Pancreas (tissue), 10 donors: ENCODE measurements around the gene IL1R1. TPM values are rescaled to one million over a fixed set of nuclear protein-coding genes. Genes with fewer than 3 reads are reported as not detected.

Experiments
- ATAC-seq, 4 donors: fragments of 200-7000 bp; cut with Tn5 transposase; one replicate each; pipeline versions ENCODE4 v1.8.0 to v1.9.1; 2020; ENCODE audit warnings: mild to moderate bottlenecking in 4 of 4, moderate library complexity in 4 of 4
- DNase-seq, 6 donors: peaks; one replicate each; pipeline ENCODE4 v3.0.0-alpha.2; 2020
- FAIRE-seq: peaks from 2 replicates; lab custom pipeline; 2012; peaks lifted over from hg19 to GRCh38; lab: Jason Lieb, UNC
- H3K27ac ChIP-seq, 4 donors: fragments of 200-600 bp; sonication (generic); 1 replicate in 3 of 4; 2 replicates in 1 of 4; pipeline versions ENCODE4 v1.5.0 to v1.8.0; 2020
- H3K27me3 ChIP-seq, 4 donors: fragments of 200-600 bp; one replicate each; pipeline ENCODE4 v1.8.0; 2021
- H3K36me3 ChIP-seq, 3 donors: fragments of 200-600 bp; sonication (generic) in 1 of 3; one replicate each; pipeline versions ENCODE4 v1.5.0 to v1.8.0; 2020 to 2021
- H3K4me1 ChIP-seq, 3 donors: fragments of 200-600 bp; one replicate each; pipeline ENCODE4 v1.8.0; 2021
- H3K4me3 ChIP-seq, 4 donors: fragments of 200-600 bp; sonication (generic) in 2 of 4; one replicate each; pipeline versions ENCODE4 v1.5.0 to v1.8.0; 2020 to 2021
- H3K9me3 ChIP-seq, 4 donors: fragments of 200-600 bp; one replicate each; pipeline ENCODE4 v1.8.0; 2021
- WGBS, 2 donors: extraction: QIAGEN DNeasy Blood & Tissue Kit; methylation state at CpG; one replicate each; pipeline ENCODE4 v1.1.7; 2013; 5-methylcytosine and 5-hydroxymethylcytosine counted together
- intact Hi-C, 3 donors: fragments of 100-400 bp; cut with DNase I; formaldehyde crosslinking; loops; one replicate each; pipeline versions ENCODE4 v1.11.1 to v1.14.2; 2022
- polyA plus RNA-seq, 2 donors: library from polyadenylated mRNA; stranded (reverse); fragments of 200-250 nt; gene quantifications; one replicate each; pipeline ENCODE4 v1.2.3, GENCODE V29; 2013
- total RNA-seq, 6 donors: library from RNA; stranded (reverse); fragmentation: NEBNext Ultra II Directional in 4 of 6; extraction: Animal tissue kit (Norgen Biotek cat#: 25700) in 4 of 6; gene quantifications; one replicate each; pipeline versions ENCODE4 v1.2.1 to v1.2.4, GENCODE V29; 2021 to 2023
- TF ChIP-seq, protein P1 (sequence below), 4 donors: fragments of 200-600 bp; sonication (generic) in 3 of 4; IDR thresholded peaks; one replicate each; pipeline versions ENCODE4 v1.5.0 to v1.8.0; 2021; ENCODE audit warnings: antibody characterized with exemption in 4 of 4
- donor health status: healthy with polysubstance abuse.
- donor health status: DM: no; HTN: no; CAD: no; lungs with moderate emphysema.
- donor health status: DM: no; HTN: no; CAD: no.
- donor health status: control.
- donor health status: control.
- donor health status: Bipolar disorder and iron deficiency.
- donor health status: DM: yes; HTN: yes; CAD: no.
- donor health status: DM: no; HTN: no; CAD: no.
- donor health status: DM: no; HTN: no; CAD: no.
- donor health status: DM: yes; HTN: yes; CAD: no.

Gene IL1R1
- total and polyA plus RNA-seq, 8 donors: 17.1 to 74.5 (median 26.8) TPM

DNA sequence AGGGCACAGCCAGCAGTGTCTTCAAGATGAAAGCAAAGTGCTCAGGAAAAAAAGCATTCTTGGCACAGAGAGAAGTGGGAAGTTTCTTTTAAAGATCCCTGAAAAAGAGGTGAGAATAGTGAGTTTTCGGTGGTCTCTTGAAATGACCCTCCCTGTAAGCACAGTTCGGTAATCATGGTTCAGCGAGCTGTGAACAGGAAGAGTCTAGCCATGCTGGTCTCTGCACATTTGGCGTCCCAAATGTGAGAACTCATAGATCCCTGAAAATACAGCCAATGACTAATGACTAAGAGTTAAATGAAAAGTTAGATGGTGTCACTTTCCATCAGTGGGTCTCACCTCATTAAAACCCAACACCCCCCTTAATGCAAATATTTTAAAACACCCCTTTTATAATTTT, 3.4 kb downstream of the IL1R1 start:
- WGBS, 2 donors: 95 to 98% methylated on average over 4 of the region's 4 CpGs
- no peak overlapping the region for H3K27ac ChIP-seq
- no peak for ATAC-seq
- no peak overlapping the region for H3K4me3 ChIP-seq
- no peaks in the 10 kb centered on the region for H3K36me3 ChIP-seq
- no peaks in the 10 kb centered on the region for H3K27me3 ChIP-seq
- peaks cover 0 to 39% (median 14%) of the 10 kb centered on the region in 3 donors for H3K4me1 ChIP-seq
- no peaks in the 10 kb centered on the region for H3K9me3 ChIP-seq
- intact Hi-C loops: loop anchor here in 1 of 3 donors (10.0 kb wide), 1 partner anchor 121 kb away; no protein-coding TSS in a partner anchor
- FAIRE-seq: no peak
- DNase-seq: no peak
- TF ChIP-seq, protein P1, sequence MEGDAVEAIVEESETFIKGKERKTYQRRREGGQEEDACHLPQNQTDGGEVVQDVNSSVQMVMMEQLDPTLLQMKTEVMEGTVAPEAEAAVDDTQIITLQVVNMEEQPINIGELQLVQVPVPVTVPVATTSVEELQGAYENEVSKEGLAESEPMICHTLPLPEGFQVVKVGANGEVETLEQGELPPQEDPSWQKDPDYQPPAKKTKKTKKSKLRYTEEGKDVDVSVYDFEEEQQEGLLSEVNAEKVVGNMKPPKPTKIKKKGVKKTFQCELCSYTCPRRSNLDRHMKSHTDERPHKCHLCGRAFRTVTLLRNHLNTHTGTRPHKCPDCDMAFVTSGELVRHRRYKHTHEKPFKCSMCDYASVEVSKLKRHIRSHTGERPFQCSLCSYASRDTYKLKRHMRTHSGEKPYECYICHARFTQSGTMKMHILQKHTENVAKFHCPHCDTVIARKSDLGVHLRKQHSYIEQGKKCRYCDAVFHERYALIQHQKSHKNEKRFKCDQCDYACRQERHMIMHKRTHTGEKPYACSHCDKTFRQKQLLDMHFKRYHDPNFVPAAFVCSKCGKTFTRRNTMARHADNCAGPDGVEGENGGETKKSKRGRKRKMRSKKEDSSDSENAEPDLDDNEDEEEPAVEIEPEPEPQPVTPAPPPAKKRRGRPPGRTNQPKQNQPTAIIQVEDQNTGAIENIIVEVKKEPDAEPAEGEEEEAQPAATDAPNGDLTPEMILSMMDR (IDR thresholded peaks at IDR 0.05): no peak

DNA sequence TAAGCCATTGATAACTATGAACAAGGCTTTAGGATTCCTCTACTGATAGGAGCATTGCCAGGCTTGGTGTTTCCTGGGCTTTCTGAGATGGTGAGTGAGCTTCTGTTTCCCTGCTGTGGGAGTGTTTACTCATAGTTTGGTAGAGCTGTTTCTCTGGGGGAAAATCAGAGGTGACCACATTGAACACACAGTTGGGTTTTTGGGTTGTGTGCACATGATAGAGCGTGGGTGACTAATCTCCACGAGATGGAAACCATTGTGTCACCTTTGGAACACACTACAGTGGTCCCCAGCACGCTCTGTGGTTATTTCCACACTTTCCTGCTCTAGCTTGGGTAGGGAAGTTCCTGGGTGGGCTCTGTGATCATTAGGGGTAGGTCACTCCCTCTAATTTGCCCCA, 5.4 kb downstream of the IL1R1 start:
- H3K36me3 ChIP-seq: no peaks in the 10 kb centered on the region
- no peaks in the 10 kb centered on the region for H3K9me3 ChIP-seq
- peak overlapping the region in 2 of 4 donors; percentile 13 to 22 for H3K27ac ChIP-seq
- TF ChIP-seq, protein P1 (IDR thresholded peaks at IDR 0.05): no peak
- peak in 1 of 4 donors; percentile 19 for ATAC-seq
- no peak for FAIRE-seq
- H3K4me1 ChIP-seq: peaks cover 0 to 36% (median 14%) of the 10 kb centered on the region in 3 donors
- intact Hi-C loops: loop anchor here in 1 of 3 donors (10.0 kb wide), 1 partner anchor 123 kb away; no protein-coding TSS in a partner anchor
- WGBS, 2 donors: 87 to 98% methylated on average over 3 of the region's 3 CpGs
- no peak overlapping the region for H3K4me3 ChIP-seq
- DNase-seq: no peak
- no peaks in the 10 kb centered on the region for H3K27me3 ChIP-seq

DNA sequence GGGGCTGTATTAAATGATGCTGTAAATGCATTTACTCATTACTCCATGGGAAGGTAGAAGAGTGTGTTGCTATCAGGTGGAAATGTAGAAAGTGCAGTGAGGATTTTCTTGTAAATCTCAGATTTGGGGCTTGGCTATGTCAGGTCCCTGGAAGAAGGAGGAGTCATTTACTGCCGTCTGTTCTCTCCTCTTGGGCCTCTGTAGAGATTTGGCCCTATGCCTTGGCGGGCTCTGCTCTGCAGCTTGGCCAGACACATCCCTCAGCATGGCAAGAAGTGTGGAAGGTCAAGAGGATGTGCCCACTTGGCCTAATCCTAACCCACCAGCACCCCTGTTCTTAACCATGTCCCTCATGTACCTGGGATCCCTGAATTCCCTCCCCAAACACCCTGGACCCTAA, 6.7 kb downstream of the IL1R1 start:
- H3K4me3 ChIP-seq: no peak overlapping the region
- FAIRE-seq (no peak), ATAC-seq (no peak), DNase-seq (no peak)
- no peaks in the 10 kb centered on the region for H3K9me3 ChIP-seq
- H3K27me3 ChIP-seq: no peaks in the 10 kb centered on the region
- peaks cover 5 to 31% (median 10%) of the 10 kb centered on the region in 3 donors for H3K4me1 ChIP-seq
- H3K36me3 ChIP-seq: peaks cover 0 to 5% (median 0%) of the 10 kb centered on the region in 3 donors
- H3K27ac ChIP-seq: peak overlapping the region in 2 of 4 donors; percentile 38 to 58
- intact Hi-C loops: loop anchor here in 1 of 3 donors (10.0 kb wide), 1 partner anchor 124 kb away; no protein-coding TSS in a partner anchor
- TF ChIP-seq, protein P1 (IDR thresholded peaks at IDR 0.05): no peak
- 81 to 86% methylated on average over 2 of the region's 2 CpGs for whole genome bisulfite sequencing, 2 donors

DNA sequence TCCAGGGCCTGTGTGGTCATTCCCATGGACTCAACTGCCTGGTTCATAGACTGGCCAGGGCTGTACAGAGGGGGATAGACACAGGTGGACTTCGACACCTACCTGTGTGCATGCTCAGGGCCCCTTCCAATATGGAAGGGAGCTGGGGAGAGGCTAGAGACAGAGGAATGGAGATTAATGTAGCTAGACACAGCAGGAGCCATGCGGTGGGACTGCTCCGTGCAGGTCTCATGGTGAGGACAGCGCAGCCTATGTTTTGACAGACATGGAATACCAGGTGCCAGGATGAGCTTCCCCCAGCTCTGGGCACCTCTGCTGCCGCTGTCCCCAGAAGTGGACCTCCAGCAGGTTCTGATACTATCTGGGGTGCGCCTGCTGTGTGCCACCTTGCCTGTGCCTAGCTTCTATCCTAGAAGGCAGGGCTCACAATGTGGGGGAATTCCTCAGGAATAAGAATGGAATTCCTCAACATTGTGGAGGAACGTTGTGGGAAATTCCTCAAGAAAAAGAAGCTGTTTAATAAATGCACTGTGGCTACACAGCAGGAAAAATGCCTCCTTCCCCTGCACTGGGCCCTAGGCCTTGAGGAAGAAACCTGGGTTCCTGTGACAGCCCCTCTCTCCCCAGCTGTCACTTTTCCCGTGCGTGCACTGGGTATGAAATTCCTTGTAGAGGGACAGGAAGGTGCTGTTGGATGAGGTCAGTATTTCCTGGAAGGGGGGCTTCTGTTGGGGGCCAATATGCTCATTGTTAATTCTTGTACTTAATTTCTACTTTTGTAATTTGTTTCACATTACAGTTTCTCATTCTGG, 7.3 kb downstream of the IL1R1 start:
- WGBS, 2 donors: 67 to 69% methylated on average over 9 of the region's 9 CpGs
- Histone ChIP-seq H3K4me3 (no peak overlapping the region), H3K9me3 (no peaks in the 10 kb centered on the region), H3K27ac (peak overlapping the region in 2 of 4 donors; percentile 38 to 58), H3K27me3 (no peaks in the 10 kb centered on the region), H3K4me1 (peaks cover 10 to 28% (median 14%) of the 10 kb centered on the region in 3 donors), H3K36me3 (peaks cover 0 to 5% (median 0%) of the 10 kb centered on the region in 3 donors)
- ATAC-seq (peak in 3 of 4 donors; percentile 63 to 66 (median 65)), FAIRE-seq (no peak), DNase-seq (peak in 1 of 6 donors; percentile 36)
- TF ChIP-seq, protein P1 (IDR thresholded peaks at IDR 0.05): no peak
- intact Hi-C loops: loop anchor here in 1 of 3 donors (10.0 kb wide), 1 partner anchor 125 kb away; no protein-coding TSS in a partner anchor
